Heart right ventricle (tissue), 16 donors: Measurements from ENCODE around the gene MLH3. TPM values are rescaled to one million over a fixed set of nuclear protein-coding genes. Genes with fewer than 3 reads are reported as not detected.

ENCODE experiments used
- ATAC-seq, 8 donors: fragments of 200-7000 bp; cut with Tn5 transposase; one replicate each; pipeline ENCODE4 v1.9.1; 2020; ENCODE audit warnings: mild to moderate bottlenecking in 8 of 8, moderate library complexity in 8 of 8, moderate number of reproducible peaks in 1 of 8
- DNase-seq, 2 donors: peaks; one replicate each; pipeline ENCODE4 v3.0.0-alpha.2; 2020
- H3K27ac ChIP-seq, 10 donors: fragments of 200-600 bp; sonication (generic) in 2 of 10; one replicate each; pipeline versions ENCODE4 v1.5.0 to v1.8.0; 2020 to 2022; ENCODE audit warnings: mild to moderate bottlenecking in 3 of 10
- H3K27me3 ChIP-seq, 7 donors: fragments of 200-600 bp; one replicate each; pipeline ENCODE4 v1.8.0; 2021 to 2022; ENCODE audit warnings: mild to moderate bottlenecking in 2 of 7
- H3K36me3 ChIP-seq, 9 donors: fragments of 200-600 bp; sonication (generic) in 1 of 9; one replicate each; pipeline versions ENCODE4 v1.5.0 to v1.8.0; 2020 to 2022; ENCODE audit warnings: mild to moderate bottlenecking in 2 of 9
- H3K4me1 ChIP-seq, 9 donors: fragments of 200-600 bp; sonication (generic) in 1 of 9; one replicate each; pipeline versions ENCODE4 v1.5.0 to v1.8.0; 2020 to 2022; ENCODE audit warnings: mild to moderate bottlenecking in 4 of 9
- H3K4me3 ChIP-seq, 10 donors: fragments of 200-600 bp; sonication (generic) in 2 of 10; one replicate each; pipeline versions ENCODE4 v1.5.0 to v1.8.0; 2020 to 2022; ENCODE audit warnings: mild to moderate bottlenecking in 7 of 10, moderate library complexity in 2 of 10
- H3K9me3 ChIP-seq, 11 donors: fragments of 200-600 bp in 10 of 11; sonication (generic) in 2 of 11; one replicate each; pipeline versions ENCODE4 v1.5.0 to v1.8.0; 2013 to 2022; ENCODE audit warnings: mild to moderate bottlenecking in 2 of 11, control low read depth in 1 of 11, moderate library complexity in 1 of 11
- WGBS, 2 donors: extraction: QIAGEN DNeasy Blood & Tissue Kit; methylation state at CpG; one replicate each; pipeline ENCODE4 v1.1.7; 2013; ENCODE audit warnings: inconsistent platforms in 1 of 2; 5-methylcytosine and 5-hydroxymethylcytosine counted together
- intact Hi-C, 10 donors: fragments of 100-400 bp; cut with DNase I; formaldehyde crosslinking; loops; one replicate each; pipeline versions ENCODE4 v1.11.1 to v1.14.2; 2022
- polyA plus RNA-seq, 2 donors: library from polyadenylated mRNA; stranded (reverse); fragments of 200-250 nt; gene quantifications; one replicate each; pipeline ENCODE4 v1.2.3, GENCODE V29; 2013
- total RNA-seq, 10 donors: library from RNA; stranded (reverse); fragmentation: NEBNext Ultra II Directional in 3 of 10; extraction: Animal tissue kit (Norgen Biotek cat#: 25700) in 3 of 10; gene quantifications; one replicate each; pipeline versions ENCODE4 v1.2.1 to v1.2.4, GENCODE V29; 2021 to 2023
- TF ChIP-seq, protein P1 (sequence below), 9 donors: fragments of 200-600 bp; sonication (generic) in 2 of 9; IDR thresholded peaks; one replicate each; pipeline versions ENCODE4 v1.5.0 to v1.8.0; 2021 to 2022; ENCODE audit warnings: antibody characterized with exemption in 9 of 9, mild to moderate bottlenecking in 5 of 9, moderate library complexity in 1 of 9
- donor health status: Arrhythmogenic right ventricular cardiomyopathy.
- donor health status: ischemic (EF 13 %, LVEDD 7.1; RV severe dilation, severe dysfunction).
- donor health status: healthy with polysubstance abuse.
- donor health status: DM: no; HTN: yes; CAD: no.
- donor health status: DM: no; HTN: no; CAD: no.
- donor health status: ischemic (EF 25% LVEDD 6.9; RV normal size, moderate dysfunction).
- donor health status: ischemic (EF 25% LVEDD 5.7; RV mildly dilated, moderate dysfunction).
- donor health status: healthy.
- donor health status: DM: yes; HTN: yes; CAD: no.
- donor health status: Ischemic cardiomyopathy.
- donor health status: ischemic (EF 35%, LVEDD 5.7; RV mildly dilated, moderate dysfunction).
- donor health status: nonischemic (EF 11% LVEDD 7.7; RV severe dilation, severe dysfunction).
- donor health status: DM: yes; HTN: yes; CAD: no.
- donor health status: PGD.
- donor health status: ischemic (EF 29% LVEDD 5.4; RV normal size, mild dysfunction).
- donor health status: nonischemic (EF 23%, LVEDD 6.1; RV moderate dilation, normal function).

The MLH3 gene
- total and polyA plus RNA-seq, 12 donors = 8.4 to 21.6 (median 18.4) TPM

DNA sequence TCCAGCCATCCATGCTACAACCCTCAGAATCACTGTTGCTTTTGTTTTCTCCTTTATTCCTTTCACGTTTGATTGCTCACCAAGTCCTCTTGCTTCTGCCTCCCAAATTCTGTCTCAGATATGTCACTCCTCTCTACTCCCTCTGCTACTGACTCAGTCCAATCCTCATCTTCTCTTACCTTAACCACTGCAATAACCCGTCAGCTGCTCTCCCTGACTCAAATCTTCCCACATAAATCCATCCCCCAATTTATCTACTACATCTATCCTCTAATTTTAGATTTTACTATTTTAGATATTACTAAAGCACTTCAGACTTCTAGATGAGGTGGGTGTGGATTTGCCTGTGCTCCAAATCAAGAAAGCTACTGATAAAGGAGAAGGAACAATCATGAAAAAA is 25.4 kb downstream of the MLH3 start:
- peaks cover 0 to 14% (median 0%) of the 10 kb centered on the region in 9 donors for H3K4me1 ChIP-seq
- no peaks in the 10 kb centered on the region for H3K9me3 ChIP-seq
- H3K27me3 ChIP-seq = no peaks in the 10 kb centered on the region
- intact Hi-C loops = no loop called here
- WGBS, 2 donors = 96 to 99% methylated on average over 2 of the region's 2 CpGs
- TF ChIP-seq, protein P1, sequence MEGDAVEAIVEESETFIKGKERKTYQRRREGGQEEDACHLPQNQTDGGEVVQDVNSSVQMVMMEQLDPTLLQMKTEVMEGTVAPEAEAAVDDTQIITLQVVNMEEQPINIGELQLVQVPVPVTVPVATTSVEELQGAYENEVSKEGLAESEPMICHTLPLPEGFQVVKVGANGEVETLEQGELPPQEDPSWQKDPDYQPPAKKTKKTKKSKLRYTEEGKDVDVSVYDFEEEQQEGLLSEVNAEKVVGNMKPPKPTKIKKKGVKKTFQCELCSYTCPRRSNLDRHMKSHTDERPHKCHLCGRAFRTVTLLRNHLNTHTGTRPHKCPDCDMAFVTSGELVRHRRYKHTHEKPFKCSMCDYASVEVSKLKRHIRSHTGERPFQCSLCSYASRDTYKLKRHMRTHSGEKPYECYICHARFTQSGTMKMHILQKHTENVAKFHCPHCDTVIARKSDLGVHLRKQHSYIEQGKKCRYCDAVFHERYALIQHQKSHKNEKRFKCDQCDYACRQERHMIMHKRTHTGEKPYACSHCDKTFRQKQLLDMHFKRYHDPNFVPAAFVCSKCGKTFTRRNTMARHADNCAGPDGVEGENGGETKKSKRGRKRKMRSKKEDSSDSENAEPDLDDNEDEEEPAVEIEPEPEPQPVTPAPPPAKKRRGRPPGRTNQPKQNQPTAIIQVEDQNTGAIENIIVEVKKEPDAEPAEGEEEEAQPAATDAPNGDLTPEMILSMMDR (IDR thresholded peaks at IDR 0.05) = no peak
- H3K4me3 ChIP-seq = no peak overlapping the region
- H3K27ac ChIP-seq = no peak overlapping the region
- ATAC-seq = no peak
- no peak for DNase-seq
- peaks cover 0 to 98% (median 22%) of the 10 kb centered on the region in 9 donors for H3K36me3 ChIP-seq

- TF ChIP-seq, protein P1 (IDR thresholded peaks at IDR 0.05) = no peak
- ATAC-seq = peak in 2 of 8 donors; percentile 38 to 44
- H3K36me3 ChIP-seq = peaks cover 0 to 98% (median 23%) of the 10 kb centered on the region in 9 donors
- intact Hi-C loops = no loop called here
- no peaks in the 10 kb centered on the region for H3K27me3 ChIP-seq
- H3K4me1 ChIP-seq = peaks cover 0 to 14% (median 0%) of the 10 kb centered on the region in 9 donors
- DNase-seq = no peak
- H3K9me3 ChIP-seq = no peaks in the 10 kb centered on the region
- H3K4me3 ChIP-seq = no peak overlapping the region
- WGBS, 2 donors = 60 to 62% methylated on average over 4 of the region's 4 CpGs
- peak overlapping the region in 1 of 10 donors; percentile 0 for H3K27ac ChIP-seq
These were observed 26.2 kb downstream of the MLH3 start for GRCh38 chr14:75025082-75025481.

- intact Hi-C loops = no loop called here
- 83 to 94% methylated on average over 1 of the region's 1 CpG for WGBS, 2 donors
These were observed 28.2 kb downstream of the MLH3 start for GRCh38 chr14:75023108-75023507.

DNA sequence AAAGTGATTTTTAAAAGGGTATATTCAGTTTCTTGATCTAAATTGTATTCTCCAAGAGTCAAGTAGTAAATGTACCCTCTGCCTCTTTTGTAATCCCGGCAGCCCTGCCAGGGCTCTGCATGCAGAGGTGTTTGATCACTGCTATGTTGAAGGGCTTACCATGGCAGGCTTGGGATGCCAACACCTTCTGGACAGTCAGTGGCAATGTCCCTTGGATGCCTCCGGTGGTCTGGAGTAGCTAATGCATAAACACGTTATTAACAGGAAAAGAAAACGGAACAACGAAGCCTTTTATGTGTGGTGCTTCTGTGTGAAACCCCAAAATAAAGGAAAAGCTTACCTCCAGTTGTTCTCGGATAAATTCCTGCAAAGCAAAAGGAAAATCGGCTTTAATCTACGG is 28.6 kb downstream of the MLH3 start:
- H3K4me1 ChIP-seq = peaks cover 0 to 14% (median 0%) of the 10 kb centered on the region in 9 donors
- peak; percentile 64 to 97 (median 86) for ATAC-seq
- 68 to 75% methylated on average over 8 of the region's 8 CpGs for WGBS, 2 donors

More at GRCh38 chr14:75023108-75023507, 28.2 kb downstream of the MLH3 start:
- no peak overlapping the region for H3K4me3 ChIP-seq
- H3K9me3 ChIP-seq = no peaks in the 10 kb centered on the region
- peak overlapping the region in 1 of 10 donors; percentile 32 for H3K27ac ChIP-seq
- no peak for DNase-seq
- no peak for ATAC-seq
- peaks cover 0 to 98% (median 17%) of the 10 kb centered on the region in 9 donors for H3K36me3 ChIP-seq
- H3K4me1 ChIP-seq = peaks cover 0 to 14% (median 0%) of the 10 kb centered on the region in 9 donors
- TF ChIP-seq, protein P1 (IDR thresholded peaks at IDR 0.05) = no peak
- no peaks in the 10 kb centered on the region for H3K27me3 ChIP-seq

More for the DNA sequence above, 28.6 kb downstream of the MLH3 start:
- TF ChIP-seq, protein P1 (IDR thresholded peaks at IDR 0.05) = peak in 7 of 9 donors; percentile 8 to 52 (median 39)
- H3K4me3 ChIP-seq = no peak overlapping the region
- peak overlapping the region in 1 of 10 donors; percentile 32 for H3K27ac ChIP-seq
- H3K36me3 ChIP-seq = peaks cover 0 to 98% (median 17%) of the 10 kb centered on the region in 9 donors
- peak; percentile 48 to 57 for DNase-seq
- H3K27me3 ChIP-seq = no peaks in the 10 kb centered on the region
- no peaks in the 10 kb centered on the region for H3K9me3 ChIP-seq
- intact Hi-C loops = no loop called here
